Measurements from ENCODE around the gene CYTH4.

The CYTH4 gene

DNA sequence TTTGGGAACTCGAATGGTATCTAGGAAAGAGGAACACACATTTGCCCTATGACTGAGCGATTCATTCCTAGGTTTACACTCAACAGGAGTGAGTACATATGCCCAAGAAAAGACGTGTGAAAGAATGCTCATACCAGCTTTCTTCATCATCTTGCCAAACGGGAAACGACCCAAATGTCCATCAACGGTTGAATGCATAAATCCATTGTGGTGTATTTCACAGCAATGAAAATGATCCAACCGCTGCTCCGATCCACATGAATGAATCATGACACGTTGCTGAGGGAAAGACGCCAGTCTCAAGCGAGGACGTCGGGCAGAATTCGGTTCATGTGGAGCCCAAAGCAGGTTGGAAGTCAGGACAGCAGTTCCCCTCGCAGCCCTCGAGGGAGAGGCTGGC lies 71.5 kb downstream of the CYTH4 start:
- DNase-seq: no peak

DNA sequence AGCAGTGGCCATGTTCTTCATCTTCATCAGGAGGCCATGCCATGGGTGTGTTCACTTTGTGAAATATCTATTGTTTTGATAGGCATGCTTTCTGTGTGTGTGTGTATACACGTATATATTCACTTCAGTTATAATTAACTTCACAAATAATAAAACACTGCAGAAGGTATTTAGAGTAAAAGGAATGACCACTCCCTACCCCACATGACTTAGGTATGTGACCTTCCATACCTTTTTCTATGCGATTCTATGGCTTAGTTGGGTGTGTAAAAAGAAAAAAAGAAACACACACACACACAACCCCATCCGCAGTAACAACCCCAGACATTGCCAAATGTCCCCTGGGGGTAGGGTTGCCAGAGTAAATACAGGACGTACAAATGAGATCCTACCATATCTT lies 72.0 kb downstream of the CYTH4 start:
- no peak for DNase-seq

DNA sequence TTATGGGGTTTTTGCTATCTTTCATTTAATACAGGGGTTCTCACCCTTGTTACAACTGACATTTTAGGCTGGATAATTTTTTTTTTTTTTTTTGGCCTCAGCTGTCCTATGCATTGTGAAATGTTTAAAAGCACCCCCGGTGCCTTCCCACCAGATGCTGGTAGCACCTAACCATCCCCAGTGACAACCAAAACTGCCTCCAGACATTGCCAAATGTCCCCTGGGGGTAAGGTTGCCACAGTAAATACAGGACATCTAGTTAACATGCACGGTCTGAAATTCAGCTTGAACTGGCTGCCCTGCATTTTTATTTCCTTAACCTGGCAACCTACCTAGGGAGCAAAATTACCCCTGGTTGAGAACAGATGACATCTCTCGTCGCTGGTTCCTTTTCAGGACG lies 72.4 kb downstream of the CYTH4 start:
- DNase-seq: no peak

DNA sequence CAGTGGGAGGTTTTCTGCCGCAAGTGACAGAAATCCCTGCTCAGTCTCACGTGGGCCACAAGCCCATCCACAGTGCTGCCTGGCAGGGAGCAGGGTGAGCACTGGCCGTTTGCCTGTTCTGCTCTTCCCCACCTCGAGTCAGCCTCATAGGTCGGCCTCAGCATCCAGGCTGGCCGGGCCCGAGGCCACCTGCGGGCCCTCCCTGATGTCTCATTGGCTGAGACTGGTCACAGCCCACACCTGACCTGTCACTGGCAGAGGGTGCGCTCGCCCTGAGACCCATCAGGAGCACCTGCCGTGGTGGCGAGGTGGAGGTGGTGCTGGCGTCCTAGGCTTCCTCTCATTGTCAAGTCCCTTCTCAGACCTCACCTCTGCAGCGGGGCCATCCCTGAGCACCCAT lies 72.9 kb downstream of the CYTH4 start:
- DNase-seq: no peak

DNA sequence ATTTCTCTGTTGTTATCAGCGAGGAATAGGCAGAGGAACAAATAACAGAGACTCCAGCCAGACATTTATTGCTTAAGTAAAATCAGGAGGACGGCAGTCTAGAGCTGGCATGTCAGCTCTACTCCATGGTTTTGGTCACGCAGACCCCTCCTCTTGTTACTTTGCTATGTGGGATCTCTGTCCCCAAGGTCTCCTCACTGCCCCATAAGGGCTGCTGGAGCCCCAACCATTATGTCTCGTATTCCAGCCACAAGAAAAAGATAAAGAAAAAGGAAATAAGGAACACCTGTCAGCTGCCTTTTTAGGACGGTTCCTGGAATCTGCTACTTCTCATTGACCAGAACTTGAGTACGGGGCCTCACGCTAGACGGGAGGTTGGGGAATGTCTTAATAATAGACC lies 74.6 kb downstream of the CYTH4 start:
- no peak for DNase-seq

DNA sequence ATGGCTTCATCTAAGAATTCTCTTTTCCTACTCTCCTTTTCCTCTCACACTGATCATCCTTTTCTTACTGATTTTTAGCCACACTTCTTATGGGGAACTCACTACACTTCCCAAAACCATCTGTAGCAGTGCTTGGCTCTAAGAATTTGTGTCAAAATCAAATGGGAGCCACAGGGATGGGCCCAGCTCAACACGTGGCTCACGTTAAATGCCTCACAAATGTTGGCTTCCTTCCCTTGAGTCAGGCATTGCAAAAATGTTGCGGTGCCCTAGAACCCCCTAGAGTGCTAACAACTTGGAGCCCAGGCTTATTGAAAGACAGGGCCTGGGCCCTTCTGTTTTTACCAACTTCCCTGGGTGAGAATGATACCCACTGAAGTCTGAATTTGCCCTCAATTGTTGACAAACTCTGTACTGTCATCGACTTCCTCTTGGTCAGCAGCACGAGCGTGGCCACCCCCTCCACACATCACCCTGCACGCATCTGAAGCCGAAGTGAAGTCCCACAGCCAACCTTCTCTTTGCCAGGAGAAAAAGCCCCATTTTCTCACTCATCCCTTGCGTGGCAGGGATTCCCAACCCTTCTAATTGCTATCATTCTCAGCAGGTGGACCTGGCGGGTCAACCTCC lies 75.3 kb downstream of the CYTH4 start:
- DNase-seq: no peak

DNA sequence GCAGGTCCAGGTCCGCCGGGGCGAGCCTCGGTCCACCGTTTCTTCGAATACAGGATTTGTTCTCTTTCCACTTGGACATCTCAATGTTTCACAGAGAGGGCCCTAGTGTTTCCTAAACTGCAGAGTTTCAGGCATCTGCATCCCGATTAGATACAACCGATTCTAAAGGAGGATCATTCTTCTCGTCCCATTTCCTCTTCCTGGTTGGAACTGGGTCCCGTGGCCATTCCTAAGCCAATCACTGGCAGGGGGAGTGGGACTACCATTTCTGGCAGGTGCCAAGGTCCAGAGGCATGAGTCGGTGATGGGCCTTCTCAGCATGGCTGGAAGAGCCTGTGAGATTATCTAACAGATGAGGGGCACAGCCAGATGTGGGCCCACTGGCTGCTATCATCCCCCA lies 76.1 kb downstream of the CYTH4 start:
- no peak for DNase-seq

DNA sequence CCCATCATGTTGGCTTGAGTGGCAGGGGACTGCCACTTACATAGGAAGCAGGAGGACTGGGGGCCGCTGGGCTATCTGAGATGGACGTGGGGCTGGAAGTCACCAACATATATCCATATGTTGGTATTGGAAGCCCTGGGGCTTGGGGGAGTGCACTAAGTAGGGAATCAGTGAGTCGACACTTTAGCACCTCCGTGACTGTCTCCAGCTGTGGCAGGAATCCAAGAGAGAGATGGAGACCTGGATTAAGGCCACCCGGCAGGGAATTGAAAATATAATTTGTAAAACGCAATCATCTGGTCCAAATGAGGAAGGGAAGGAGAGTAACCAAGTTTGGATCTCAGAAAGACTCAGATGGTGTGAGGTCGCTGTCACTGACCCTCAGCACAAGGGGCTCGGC lies 76.6 kb downstream of the CYTH4 start:
- no peak for DNase-seq

DNA sequence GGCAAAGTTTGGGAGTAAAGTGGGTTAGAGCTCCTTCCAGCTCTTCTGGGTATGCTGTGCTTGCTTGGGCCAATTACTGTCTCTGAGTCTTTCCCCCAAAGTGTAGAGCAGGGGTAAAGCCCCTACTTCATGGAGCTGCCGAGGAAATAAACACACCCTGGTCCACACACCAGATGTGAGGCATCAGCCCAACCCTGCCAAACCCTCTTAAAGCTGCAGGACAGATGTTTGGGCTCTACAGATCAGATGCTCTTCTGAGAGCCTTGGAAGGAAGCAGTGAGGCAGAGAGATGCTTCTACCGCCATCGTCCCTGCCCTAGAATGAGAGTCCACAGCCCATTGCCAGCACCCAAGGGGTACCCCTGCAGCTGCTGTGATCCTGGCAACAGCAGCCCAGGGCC lies 80.3 kb downstream of the CYTH4 start:
- no peak for DNase-seq

DNA sequence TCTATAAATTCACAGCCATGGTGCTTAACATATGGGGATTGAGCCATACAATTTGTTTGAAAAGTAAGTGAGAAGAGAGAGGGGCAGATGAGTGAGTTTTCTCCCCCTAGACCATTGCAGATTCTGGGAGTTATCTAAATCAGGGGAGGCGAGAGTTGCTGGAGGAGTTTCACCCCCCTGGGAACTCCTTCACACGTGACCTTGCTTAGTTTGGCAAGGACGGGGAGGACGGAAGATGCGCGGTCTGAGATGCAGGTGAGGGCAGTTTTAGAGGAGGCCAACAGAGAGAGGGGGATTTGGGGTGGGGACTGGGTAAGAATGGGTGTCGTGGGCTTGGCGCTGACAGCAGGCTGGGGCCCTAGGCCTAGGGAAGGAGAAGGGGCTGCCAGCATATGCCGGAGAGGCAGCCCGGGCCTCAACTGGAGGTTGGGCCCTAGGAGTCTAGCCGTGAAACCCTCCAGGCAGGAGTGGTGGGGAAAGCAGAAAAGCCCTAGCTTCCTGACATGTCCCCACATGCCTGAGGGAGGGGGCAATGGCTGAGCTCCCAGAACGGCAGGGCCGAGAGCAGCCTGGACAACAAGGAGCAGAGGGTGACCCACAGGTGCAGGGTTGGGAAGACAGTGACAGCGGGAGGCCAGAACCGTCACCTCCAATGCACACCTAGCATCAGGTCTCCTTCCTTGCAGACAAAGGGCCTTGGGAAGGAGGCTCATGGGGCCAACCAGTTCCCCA lies 81.1 kb downstream of the CYTH4 start:
- no peak for DNase-seq
